Activated CD4-positive, alpha-beta T cell treated with anti-CD3 and anti-CD28 coated beads, Interleukin-2, Interleukin-6, amounts not matched to agents 100 ng/mL and 50 ng/mL, durations not matched to agents 16 hours and 8 hours (primary cell): ENCODE measurements around the gene GABRB3.

Experiments used
- DNase-seq: peaks from one replicate; pipeline ENCODE4 v3.0.0-alpha.2; 2020

Gene GABRB3

DNA sequence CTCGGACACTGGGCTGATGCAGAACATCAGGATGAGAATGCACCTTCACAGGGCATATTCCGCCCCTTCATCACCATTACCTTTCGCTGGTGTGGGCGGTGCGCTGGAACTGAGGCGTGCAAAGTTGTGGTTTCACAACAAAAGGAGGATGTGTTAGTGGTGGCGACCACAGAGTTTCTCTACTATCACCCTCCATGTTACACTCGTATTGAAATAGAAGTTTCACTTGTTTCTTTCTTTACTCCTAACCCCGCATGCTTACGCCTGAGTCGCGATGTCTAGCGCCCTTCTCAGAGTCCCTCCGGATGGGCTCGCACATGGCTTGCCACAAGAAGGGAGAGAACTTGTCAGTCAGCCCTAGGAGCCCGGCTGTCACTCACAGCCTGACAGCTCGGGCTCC, 148.7 kb downstream of the GABRB3 start:
- DNase-seq, result no peak

DNA sequence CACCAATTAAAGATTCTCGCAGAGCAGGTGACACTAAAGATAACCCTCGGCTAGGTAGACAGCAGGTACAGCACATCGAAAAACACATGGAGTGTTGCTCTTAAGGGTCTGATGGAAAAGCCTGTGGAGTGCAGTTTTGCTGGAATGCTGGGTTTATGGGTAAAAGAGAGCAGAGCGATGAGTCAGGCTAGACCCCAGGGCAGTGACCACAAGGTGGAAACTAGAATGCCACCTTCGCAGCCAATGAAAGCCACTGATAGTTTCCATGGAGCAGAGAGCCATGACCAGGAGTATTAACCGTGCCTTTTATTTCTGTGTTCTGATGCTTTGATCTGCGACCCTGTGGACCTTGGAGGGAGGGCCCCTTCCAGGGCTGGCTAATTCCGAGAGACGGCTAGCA, 149.8 kb downstream of the GABRB3 start:
- DNase-seq, result no peak

DNA sequence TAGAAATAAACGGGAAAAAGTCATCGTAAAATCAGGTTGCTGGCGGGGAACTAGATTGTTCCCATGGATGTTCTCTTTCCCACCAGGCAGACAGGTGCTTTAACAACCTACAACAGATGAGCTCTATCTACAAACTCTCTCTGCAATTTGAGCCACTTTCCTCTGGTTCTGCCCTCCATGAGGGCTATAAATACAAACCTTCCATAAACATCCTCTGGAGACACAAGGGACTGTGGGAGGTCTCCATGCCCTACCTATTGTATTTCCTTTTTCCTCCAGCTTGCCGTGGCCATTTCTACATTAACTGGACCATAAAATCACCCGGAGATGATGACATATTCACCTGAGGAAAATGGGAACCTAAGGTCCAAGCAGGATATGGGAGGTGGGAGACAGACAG, 151.1 kb downstream of the GABRB3 start:
- DNase-seq, result no peak

- no peak for DNase-seq
Observed at GRCh38 chr15:26620528-26621458, 152.1 kb downstream of the GABRB3 start.

DNA sequence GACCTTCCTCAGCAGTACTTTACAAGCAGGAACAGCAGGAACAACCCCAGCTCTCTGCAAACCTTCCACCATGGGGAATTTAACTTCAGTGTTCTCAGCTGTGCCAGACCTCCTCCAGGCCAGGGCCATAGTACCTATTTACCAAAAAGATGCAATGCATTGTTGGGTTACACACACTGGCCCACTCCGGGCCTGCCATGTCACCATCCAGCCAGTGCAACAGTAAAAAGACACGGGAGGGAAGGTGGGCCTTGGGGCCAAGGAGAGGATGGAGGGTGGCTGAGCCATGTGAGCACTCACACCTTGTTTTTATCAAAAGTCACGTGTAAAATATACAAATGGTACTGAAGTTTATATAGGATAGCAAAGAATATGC, 157.0 kb downstream of the GABRB3 start:
- DNase-seq, result no peak

DNA sequence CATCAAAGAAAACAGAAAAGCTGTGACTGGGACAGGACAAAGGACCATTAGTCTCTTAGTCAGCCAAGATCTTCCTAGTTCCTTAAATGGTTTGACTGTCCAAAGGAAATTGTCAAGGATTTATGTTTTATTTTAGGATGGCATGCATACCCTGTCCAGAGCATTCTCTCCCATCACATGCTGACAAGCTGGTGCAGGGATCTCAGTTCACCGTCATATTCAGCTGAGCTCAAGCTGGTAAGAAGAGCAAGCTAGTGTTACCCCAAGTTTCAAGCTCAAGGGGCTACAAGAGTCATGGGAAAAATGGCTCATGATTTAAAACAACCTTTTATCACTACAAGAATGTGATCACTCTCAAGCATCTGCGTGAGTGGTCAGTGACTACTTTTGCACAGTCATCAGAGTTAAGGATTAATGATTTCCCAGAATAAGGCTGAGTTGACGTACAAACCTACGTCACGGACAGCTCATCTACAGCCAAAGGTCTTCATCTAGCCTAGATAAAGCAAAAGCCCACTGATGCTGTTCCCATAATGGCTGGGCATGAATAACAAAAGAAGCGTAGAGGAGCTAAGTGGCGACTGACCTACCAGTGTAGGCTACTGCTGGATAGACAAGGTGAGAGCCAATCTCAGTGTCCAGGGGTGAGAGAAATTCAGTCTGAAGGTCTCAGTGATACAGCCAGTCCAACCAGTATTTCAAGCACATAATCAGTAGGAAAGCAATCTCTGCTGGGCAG, 157.5 kb downstream of the GABRB3 start:
- no peak for DNase-seq

DNA sequence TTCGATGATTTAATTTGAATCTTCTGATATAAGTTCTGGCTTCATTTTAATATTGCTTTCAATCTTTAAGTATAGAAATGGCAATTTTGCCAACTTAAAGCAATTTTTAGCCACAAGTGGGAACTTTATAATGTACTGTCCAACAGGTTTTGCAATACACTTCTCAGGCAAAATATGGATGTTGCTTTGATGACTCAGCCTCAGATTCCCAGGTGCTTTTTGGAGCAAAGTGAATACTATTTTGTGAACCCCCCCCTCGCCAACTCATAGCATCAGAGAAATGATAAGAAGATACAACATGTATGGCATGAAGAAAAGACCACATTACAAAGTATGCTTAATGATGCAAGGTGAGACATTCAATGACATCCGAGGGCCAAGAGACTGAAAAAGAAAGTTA, 158.1 kb downstream of the GABRB3 start:
- DNase-seq, result no peak

DNA sequence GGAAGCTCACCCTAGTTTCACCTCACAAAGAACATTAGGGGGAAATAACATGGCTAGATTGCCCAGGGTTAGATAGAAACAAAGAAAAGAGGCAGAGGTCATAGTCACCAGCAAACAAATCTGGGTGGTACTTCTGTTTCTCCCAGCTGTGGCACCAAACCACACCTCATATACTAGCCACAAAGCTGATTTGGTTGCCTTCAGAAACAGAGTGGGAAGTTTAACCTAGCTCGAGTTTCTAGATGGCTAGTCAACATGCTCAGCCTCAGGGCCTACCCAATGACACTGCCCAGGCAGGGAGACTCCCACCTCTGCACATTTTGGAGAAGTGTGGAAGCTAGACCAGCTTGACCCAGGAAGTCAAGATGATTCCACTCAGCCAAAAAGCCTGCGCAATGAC, 174.2 kb downstream of the GABRB3 start:
- no peak for DNase-seq

GRCh38 chr15:26595611-26596010, 177.3 kb downstream of the GABRB3 start:
- no peak for DNase-seq

DNA sequence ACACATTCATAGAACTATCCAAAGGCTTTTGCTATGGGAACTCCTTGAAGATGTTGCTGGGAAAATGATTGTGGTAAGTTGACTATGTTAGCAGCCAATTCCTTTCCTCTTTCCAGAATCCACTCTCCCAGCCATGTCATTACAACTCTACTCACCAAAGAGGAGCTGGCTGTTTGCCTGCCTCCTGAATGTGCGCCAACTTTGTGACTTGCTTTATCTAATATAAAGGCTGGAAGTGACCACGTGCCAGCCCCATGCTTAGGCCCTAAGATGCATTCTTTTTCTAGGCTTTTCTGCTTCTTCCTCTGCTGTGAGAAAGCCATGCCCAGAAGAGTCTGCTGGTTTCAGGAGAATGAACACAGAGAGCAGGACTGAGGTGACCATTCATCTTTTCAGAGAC, 182.2 kb downstream of the GABRB3 start:
- DNase-seq, result no peak

- no peak for DNase-seq
Observed at GRCh38 chr15:26582840-26583239, 190.0 kb downstream of the GABRB3 start.

DNA sequence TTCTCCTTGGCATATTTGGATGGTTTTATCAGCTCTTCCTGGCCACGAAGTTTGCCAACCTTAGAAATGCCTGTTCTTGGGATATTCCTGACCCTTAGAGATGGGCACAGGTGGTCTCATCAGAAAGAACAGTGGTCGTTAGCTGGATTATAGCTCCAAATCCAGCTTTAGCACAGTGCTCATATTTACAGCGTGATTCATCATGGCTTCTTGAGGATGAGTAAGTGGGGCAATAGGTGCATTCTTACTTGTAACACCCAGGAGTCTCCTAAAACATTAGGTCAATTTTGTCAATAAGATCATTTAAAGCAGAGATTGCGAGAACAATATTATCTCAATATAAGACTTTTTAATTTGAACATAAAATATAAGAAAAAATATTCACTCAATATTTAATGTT, 191.9 kb downstream of the GABRB3 start:
- DNase-seq, result no peak

GRCh38 chr15:26572602-26573350, 200.1 kb downstream of the GABRB3 start:
- DNase-seq, result no peak

- no peak for DNase-seq
Observed at GRCh38 chr15:26571346-26571745, 201.5 kb downstream of the GABRB3 start.

- DNase-seq, result no peak
Observed at GRCh38 chr15:26565542-26565941, 207.3 kb downstream of the GABRB3 start.

DNA sequence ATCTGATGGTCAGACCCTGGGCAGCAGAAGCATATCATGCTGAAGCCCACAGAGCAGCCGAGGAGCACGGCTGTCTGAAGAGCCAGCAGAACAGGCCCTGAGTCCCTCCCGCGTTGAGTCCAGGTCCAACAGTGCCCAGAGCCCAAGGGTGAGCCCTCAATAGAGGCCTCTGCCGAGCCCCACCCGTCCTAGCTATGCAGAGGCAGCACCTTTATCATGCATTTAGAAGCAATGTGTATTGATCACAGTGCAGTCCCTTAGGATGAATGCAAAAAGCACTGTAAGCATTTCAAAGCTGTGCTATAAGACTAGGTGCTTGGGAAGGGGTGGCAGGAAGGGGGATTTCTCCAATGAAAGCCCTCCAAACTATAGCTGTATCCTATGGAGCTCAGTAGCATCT, 208.5 kb downstream of the GABRB3 start:
- DNase-seq, result no peak

GRCh38 chr15:26562336-26562735, 210.5 kb downstream of the GABRB3 start:
- DNase-seq, result no peak

DNA sequence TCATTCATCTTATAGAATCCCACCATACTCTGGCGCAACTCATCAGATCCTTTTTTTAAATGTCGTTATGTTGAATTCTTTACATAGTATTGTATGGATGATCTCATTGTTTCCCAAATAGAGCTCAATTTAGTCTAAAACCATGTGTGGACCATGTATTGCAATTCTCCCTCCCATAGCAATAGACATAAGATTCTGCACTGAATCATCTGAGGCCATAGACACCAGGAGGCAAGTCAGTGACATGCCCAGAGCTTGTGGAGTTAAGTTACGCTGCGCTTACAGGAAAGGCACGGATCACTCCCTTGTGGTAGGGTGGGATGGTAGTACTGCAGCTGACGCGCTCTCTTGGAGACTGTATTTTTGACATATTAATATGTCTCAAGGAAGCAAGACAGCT, 211.0 kb downstream of the GABRB3 start:
- DNase-seq, result no peak

GRCh38 chr15:26561130-26561529, 211.7 kb downstream of the GABRB3 start:
- no peak for DNase-seq

DNA sequence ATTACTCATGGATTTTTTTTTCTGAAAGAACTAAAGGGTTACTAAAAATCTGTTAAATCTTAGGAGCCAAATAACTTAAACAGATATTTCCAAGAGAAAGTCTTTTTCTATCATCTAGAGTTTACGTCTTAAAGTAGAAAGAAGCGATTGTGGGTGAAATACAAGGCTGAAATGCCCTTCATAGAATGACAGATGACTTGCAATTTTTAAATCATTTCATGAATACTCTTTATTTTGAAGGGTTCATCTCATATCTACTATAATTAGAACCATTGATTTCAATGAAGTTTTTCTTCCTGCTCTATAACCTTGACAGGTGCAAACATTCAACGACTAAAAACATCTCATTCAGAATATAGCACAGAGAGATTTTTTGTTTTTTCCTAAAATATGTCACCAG, 217.0 kb downstream of the GABRB3 start:
- DNase-seq, result no peak

DNA sequence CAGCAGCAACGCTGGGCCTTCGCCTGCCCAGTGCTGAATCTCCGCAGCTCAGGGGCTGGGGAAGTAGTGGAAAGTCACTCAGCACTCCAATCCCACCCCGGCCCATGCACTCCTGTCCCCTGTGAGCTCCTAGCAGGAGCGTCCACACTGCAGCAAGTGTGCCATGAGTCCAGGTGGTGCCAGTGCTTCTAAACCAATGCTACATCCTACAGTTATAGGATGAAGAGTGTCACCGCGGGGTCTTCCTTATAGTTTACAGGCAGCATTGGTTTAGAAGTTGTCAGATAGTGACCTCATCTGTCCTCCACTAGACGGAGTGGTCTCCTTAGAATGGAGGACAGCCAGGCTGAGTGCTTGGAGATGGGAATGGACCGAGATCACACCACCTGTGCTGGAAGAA, 221.4 kb downstream of the GABRB3 start:
- DNase-seq, result no peak

DNA sequence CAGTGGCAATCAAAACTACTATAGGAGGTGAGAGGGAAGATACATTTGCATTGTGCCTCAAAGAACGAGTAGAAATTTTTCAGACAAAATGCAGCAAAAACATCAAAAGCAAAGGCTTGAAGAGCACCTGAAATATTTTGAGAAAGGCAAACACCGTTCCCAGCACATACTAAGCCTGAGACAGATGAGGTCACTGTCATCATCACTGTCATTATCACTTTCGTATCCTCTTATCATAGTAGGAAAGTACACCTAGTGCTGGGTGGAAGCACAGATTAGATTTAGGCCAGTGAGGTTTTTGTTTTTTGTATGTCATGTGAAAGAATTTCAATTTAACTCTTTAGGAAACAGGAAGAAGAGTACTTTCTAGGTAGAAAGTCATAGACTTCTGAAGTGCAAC, 222.0 kb downstream of the GABRB3 start:
- DNase-seq, result no peak

GRCh38 chr15:26537663-26538062, 235.2 kb downstream of the GABRB3 start:
- DNase-seq, result no peak

- DNase-seq, result no peak
Observed at GRCh38 chr15:26531489-26531888, 241.4 kb downstream of the GABRB3 start.
